NCI-H2227 (cell line): ENCODE results near the gene CCDC33.

Source experiments
- DNase-seq: peaks from one replicate; lab custom pipeline; 2025; ENCODE audit not compliant: unreplicated experiment; lab: John Stamatoyannopoulos, UW

Gene CCDC33

GRCh38 chr15:74311734-74312444, 75.8 kb downstream of the CCDC33 start:
- DNase-seq = no peak

DNA sequence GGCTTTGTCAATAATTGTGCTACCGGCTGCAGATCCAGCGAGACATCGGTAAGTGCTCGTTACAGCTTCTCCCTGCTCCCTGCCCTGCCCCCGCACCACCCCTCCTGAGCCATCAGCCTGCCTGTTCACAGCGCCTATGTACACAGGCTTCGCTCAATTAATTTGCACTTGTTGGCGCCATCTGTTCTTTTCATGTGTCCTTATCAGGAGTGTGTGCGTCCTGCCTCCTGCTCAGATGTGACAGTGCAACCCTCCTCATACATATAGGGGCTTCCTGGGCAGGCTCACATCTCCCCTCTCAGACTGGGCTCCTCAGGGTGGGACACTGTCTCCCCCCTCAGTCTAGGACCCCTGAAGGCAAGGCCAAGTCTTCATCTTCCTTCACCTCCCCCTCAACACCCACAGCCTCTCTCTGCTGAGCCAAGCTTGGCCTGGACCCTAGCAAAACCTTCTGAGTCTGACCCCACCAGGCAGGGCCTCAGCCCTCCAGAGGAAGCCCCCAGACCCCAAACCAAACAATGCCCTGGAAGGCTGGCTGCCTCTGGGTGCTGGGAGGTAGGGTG, 76.4 kb downstream of the CCDC33 start:
- peak; percentile 81 for DNase-seq

DNA sequence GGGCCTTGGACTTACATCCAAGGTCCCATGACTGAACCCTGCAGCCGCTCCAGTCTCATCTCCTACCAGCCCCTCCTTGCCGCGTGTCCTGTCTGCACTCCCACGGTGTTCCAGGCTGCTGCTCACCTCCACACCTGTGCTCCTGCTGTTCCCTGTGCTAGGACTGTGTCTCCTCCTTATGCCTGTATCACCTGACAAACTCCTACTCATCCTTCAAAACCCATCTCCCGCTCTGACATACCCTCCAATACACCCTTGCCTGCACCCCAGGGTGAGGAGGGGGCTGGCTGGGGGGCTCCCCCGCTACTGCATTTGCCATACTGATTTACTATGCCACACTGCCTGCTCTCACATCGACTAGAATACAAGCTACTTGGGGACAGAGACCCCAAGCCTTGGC, 77.8 kb downstream of the CCDC33 start:
- no peak for DNase-seq

DNA sequence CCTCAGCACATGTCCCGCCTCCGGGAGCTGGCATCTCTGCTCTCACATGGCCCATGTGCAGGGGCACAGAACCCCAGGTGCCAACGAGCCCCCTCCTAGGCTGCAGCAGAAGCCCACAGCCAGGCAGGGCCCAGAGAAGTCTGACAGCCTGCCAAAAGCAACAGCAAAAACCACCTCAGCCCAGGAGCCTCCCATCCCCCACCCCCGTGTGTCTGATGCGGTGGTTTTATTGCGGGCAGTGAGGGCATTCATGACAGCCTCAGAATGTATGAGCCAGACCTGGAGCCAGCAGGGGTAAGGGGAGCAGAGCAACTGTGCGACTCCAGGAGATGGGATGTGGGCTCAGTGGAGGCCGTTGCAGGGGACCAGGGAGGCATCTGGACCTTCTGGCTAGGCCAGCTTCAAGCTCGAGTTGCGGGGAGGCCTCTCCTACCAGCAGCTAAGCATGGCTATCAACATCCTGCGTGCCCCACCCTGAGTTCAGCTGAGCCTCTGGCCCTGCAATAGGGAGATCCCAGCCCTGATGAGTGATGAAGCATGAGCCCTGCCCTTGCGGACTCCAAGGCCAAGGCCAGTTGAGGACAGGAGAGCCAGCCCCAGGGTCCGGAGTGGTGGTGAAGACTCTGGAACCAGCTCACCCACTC, 78.8 kb downstream of the CCDC33 start:
- no peak for DNase-seq

- no peak for DNase-seq
These were observed 79.5 kb downstream of the CCDC33 start for GRCh38 chr15:74315626-74316025.

- no peak for DNase-seq
These were observed 80.0 kb downstream of the CCDC33 start for GRCh38 chr15:74316141-74316540.

- DNase-seq = no peak
These were observed 81.8 kb downstream of the CCDC33 start for GRCh38 chr15:74317820-74318375.

DNA sequence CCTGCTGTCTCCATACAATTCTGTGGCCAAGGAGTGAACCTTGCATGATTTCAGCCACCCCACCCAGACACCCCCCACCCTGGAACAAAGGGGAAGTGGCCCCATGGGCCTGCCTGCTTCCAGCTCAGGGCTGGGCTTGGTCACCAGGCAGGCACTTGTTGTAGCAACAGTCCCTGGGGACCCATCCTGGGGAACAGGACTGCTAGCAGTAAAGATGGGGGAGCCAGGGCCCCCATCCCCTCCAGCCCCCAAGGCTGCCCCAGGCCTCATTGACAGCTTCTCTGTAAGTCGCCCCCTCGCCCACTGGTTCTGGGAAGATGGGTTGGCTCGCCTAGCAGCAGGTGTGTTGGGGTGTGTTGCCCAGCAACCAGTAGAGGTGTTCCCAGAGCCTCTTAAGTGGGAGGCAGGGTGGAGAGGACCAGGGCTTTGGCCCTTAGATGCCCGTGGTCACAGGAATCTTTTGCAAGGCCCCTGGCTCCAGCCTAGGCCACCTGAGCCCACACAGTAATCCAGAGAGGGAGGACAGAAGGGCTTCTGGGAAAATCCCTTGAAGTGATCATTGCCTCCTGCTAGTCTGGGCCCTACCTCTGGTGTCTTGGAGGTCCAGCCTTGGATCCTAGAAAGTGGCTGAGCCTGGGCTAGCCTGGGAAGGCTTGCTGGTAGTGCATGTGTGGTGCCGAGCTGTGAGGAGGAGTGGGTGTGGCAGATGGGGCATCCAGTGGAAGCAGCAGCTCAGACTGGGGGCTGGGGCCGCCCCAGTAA, 82.4 kb downstream of the CCDC33 start:
- peak; percentile 51 for DNase-seq

- no peak for DNase-seq
These were observed 83.0 kb downstream of the CCDC33 start for GRCh38 chr15:74319138-74319460.

DNA sequence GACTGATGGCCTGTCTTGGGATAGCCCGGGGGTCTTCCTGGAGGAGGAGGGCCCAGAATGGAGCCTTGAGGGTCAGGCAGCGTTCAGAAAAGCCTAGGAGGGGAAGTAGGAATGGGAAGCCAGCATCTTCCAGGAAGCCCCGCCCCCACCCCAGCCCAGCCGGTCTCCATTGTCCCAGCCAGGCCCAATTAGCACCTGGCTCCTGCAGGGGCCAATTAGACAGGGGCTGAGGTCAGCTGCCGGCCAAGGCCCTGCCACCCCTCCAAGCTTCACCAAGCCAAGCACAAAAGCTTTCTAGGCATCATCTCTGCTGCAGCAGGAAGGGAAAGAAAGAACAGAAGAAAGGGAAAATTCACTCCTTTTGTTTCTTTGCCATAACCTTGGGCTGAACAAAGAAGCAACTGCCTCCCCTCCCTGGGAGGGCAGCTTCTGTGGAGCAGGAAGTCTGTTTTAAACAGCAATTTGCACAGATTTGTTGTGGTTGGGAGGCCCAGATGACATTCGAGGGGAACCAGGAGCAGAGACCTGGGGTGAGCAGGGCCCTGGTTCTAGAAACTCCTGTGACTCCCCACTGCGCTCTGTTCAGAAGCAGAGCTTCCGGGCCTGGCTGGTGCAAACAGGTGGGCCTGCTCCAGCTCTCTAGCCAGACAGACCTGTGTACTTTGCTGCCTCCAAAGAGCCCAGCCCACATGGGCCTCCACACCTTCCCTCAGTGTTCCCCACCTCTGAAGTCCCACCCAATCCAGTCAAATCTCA, 83.6 kb downstream of the CCDC33 start:
- DNase-seq = peak; percentile 60

- peak; percentile 75 for DNase-seq
These were observed 84.5 kb downstream of the CCDC33 start for GRCh38 chr15:74320352-74321247.

DNA sequence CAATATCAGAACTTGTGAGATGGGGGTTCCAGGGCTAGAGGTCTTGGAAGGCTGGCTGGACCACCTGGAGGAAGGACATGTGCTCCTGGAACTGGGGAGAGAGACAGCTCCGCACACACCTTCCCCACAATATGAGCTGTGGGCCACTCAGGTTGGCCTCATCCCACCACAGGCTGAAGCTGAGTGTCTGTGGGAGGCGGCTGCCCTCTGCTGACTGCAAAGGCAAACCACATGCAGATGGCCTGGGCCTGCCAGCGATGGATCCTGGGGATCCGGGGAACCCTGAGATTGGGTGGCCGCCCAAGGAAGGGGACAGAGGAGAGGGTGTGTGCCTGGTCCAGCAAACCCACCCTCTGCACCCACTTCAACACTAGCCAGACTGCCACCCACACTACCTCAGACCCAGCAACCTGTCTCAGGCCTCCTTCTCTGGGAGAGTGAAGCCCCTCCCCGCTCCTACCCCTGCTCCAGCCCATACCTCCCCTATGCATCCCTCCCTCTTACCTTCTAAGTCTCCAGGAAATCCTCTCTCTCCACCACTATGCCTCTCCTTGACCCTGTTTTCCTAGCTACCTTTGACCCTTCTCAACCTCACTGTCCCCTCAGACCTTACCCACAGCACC, 86.5 kb downstream of the CCDC33 start:
- peak; percentile 80 for DNase-seq

DNA sequence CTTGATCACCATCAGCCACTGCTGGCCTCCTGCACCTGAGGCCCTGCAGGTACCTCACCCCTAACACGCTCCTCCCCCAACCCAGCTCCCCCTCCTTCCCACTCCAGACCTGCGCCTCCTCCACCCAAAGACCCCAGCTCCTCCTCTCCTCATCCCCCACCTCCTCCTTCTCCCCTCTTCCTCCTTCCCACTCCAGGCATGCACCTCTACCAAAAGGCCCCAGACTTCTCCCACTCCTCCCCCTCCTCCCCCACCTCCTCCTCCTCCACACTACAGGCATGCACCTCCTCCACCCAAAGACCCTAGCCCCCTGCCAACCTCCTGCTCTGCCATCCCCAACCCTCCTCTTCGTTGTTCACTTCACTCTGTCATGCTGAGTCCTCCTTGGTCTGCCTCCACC, 88.6 kb downstream of the CCDC33 start:
- DNase-seq = no peak

- DNase-seq = no peak
These were observed 90.6 kb downstream of the CCDC33 start for GRCh38 chr15:74326746-74327145.

- peak; percentile 44 for DNase-seq
These were observed 91.6 kb downstream of the CCDC33 start for GRCh38 chr15:74327756-74328155.

DNA sequence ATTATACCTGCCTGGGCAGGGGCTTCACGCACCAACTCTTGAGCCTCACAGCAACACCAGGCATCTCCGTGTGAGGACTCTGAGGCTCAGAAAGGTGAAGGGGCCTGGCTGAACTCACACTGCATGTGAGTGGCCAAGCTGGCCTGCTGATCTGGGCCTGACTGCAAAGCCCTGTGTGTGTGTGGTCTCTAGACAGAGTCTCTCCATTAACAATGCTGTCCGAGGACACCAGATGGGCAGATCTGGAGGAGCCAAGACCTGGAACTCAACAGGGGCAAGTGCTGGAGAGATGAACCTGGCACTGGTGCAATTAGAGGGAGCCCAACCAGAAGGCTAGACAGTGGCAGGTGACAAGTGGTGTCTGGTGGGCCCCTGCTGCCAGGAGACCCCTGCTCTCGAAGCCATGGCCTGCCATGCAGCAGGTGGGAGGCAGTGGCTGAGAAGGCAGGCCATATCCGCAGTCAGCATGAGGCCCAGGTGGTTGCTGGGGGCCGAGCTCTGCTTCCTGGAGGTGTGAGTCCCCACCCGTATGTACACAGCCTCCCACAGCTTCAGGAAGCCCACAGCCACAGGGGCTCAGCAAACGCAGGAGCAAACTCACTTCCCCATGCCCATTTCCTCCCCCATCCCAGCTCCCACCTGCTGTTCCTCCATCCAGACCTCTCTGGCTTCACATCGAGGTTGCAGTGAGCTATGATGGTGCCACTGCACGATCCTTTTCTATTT, 92.4 kb downstream of the CCDC33 start:
- no peak for DNase-seq

GRCh38 chr15:74330861-74331408, 94.8 kb downstream of the CCDC33 start:
- no peak for DNase-seq

GRCh38 chr15:74332011-74332410, 95.9 kb downstream of the CCDC33 start:
- DNase-seq = no peak
